ENCODE data around the gene GNG3.
"Not testable (repeated sequence)": the region's sequence is repeated elsewhere in the genome, so short reads cannot be mapped to it uniquely, and the experiment has no call there.

GNG3 gene

GRCh38 chr11:62716816-62717215 lies 9.3 kb downstream of the GNG3 start:
- no peak for DNase-seq (ENCODE audit: low spot score)

- DNase-seq (ENCODE audit: low spot score): no peak
These were observed 12.0 kb downstream of the GNG3 start for GRCh38 chr11:62719302-62719978.

- DNase-seq (ENCODE audit: low spot score): peak; percentile 49
These were observed 14.5 kb downstream of the GNG3 start for GRCh38 chr11:62721994-62722393.

GRCh38 chr11:62724171-62724570 lies 16.7 kb downstream of the GNG3 start:
- DNase-seq (ENCODE audit: low spot score): no peak

GRCh38 chr11:62725646-62726045 lies 18.2 kb downstream of the GNG3 start:
- DNase-seq (ENCODE audit: low spot score): no peak

GRCh38 chr11:62726156-62726914 lies 18.9 kb downstream of the GNG3 start:
- peak; percentile 34 for DNase-seq (ENCODE audit: low spot score)

- DNase-seq (ENCODE audit: low spot score): no peak
These were observed 19.4 kb downstream of the GNG3 start for GRCh38 chr11:62726915-62727164.

GRCh38 chr11:62727165-62727871 lies 19.8 kb downstream of the GNG3 start, which contains the start of gene HNRNPUL2:
TSS of gene HNRNPUL2 (minus strand) at chr11:62727457. CDS start at chr11:62727156, 301 bp downstream.
- peak; percentile 99 for DNase-seq (ENCODE audit: low spot score)

GRCh38 chr11:62727872-62728170 lies 20.3 kb downstream of the GNG3 start:
- peak; percentile 98 for DNase-seq (ENCODE audit: low spot score)

- DNase-seq (ENCODE audit: low spot score): peak; percentile 91
These were observed 20.9 kb downstream of the GNG3 start, which contains the start of gene TTC9C for GRCh38 chr11:62728171-62728988. TSS of gene TTC9C (plus strand) at chr11:62728486. CDS start at chr11:62728849, 363 bp downstream.

- not testable (repeated sequence) for DNase-seq (ENCODE audit: low spot score)
These were observed 22.6 kb downstream of the GNG3 start for GRCh38 chr11:62730076-62730475.

GRCh38 chr11:62732830-62733229 lies 25.4 kb downstream of the GNG3 start:
- peak; percentile 62 for DNase-seq (ENCODE audit: low spot score)

GRCh38 chr11:62737196-62737595 lies 29.7 kb downstream of the GNG3 start:
- DNase-seq (ENCODE audit: low spot score): no peak

GRCh38 chr11:62747475-62748160 lies 40.1 kb downstream of the GNG3 start:
- no peak for DNase-seq (ENCODE audit: low spot score)

- not testable (repeated sequence) for DNase-seq (ENCODE audit: low spot score)
These were observed 42.5 kb downstream of the GNG3 start for GRCh38 chr11:62749931-62750330.

GRCh38 chr11:62752177-62752785 lies 44.8 kb downstream of the GNG3 start:
- DNase-seq (ENCODE audit: low spot score): no peak

GRCh38 chr11:62752994-62753735 lies 45.7 kb downstream of the GNG3 start:
- DNase-seq (ENCODE audit: low spot score): no peak

- DNase-seq (ENCODE audit: low spot score): peak; percentile 99
These were observed 46.5 kb downstream of the GNG3 start, which contains the start of gene ZBTB3 for GRCh38 chr11:62753736-62754603. TSS of gene ZBTB3 (minus strand) at chr11:62754160. CDS start at chr11:62753664, 496 bp downstream.

GRCh38 chr11:62755086-62755615 lies 47.7 kb downstream of the GNG3 start:
- DNase-seq (ENCODE audit: low spot score): no peak

All from NAMALWA (cell line).